Transverse colon (tissue), 4 donors: ENCODE results near the gene APOL1.
"Not testable (repeated sequence)": the region's sequence is repeated elsewhere in the genome, so short reads cannot be mapped to it uniquely, and the experiment has no call there.

ENCODE experiments used
- POLR2AphosphoS5 ChIP-seq, 3 donors: sonication (generic); formaldehyde crosslinking; IDR thresholded peaks; one replicate each; pipeline ENCODE4 v1.6.1; 2016; ENCODE audit warnings: antibody characterized with exemption in 3 of 3
- TF ChIP-seq, protein P1 (sequence below), 5 experiments: fragments of 200-600 bp in 3 of 5; fragments of 450-650 bp in 2 of 5; sonication (generic) in 3 of 5; IDR thresholded peaks; 1 replicate in 2 of 5; 2 replicates in 3 of 5; pipeline ENCODE4 v1.5.1; 2016 to 2017; ENCODE audit warnings: antibody characterized with exemption in 5 of 5, inconsistent platforms in 3 of 5, mild to moderate bottlenecking in 2 of 5, moderate library complexity in 1 of 5

DNA sequence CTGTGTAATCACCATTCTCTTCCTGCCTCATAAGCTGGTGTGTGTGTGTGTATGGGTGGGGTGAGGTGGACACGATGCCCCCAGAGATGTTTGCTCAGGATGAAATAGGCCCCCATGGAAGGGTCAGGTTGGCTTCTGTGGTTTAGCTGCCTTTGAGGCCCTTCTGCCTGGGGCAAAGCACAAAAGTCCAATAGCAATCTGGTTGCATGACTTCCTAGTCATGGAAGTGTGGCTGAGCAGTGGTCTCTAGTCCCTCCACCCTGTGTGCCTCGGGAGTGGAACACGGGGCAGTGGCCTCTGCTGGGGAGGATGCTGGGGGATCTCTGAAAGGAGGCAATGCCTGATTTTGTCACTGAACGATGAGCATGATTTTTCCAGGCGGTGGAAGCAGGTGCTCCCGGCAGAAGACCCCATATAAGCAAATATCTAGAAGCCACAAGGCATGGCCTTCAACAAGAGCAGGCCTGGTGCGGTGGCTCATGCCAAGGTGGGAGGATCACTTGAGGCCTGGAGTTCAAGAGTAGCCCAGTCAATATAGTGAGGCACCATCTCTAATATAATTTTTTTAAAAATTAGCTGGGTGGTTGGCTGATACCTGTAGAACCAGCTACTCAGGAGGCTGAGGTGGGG lies 839 bp upstream of the APOL1 start:
- TF ChIP-seq POLR2AphosphoS5 (IDR thresholded peaks at IDR 0.05) = not testable (repeated sequence)
- TF ChIP-seq, protein P1, sequence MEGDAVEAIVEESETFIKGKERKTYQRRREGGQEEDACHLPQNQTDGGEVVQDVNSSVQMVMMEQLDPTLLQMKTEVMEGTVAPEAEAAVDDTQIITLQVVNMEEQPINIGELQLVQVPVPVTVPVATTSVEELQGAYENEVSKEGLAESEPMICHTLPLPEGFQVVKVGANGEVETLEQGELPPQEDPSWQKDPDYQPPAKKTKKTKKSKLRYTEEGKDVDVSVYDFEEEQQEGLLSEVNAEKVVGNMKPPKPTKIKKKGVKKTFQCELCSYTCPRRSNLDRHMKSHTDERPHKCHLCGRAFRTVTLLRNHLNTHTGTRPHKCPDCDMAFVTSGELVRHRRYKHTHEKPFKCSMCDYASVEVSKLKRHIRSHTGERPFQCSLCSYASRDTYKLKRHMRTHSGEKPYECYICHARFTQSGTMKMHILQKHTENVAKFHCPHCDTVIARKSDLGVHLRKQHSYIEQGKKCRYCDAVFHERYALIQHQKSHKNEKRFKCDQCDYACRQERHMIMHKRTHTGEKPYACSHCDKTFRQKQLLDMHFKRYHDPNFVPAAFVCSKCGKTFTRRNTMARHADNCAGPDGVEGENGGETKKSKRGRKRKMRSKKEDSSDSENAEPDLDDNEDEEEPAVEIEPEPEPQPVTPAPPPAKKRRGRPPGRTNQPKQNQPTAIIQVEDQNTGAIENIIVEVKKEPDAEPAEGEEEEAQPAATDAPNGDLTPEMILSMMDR (IDR thresholded peaks at IDR 0.05) = not testable (repeated sequence)
